Measurements from ENCODE around the gene CXCL11. TPM values are rescaled to one million over a fixed set of nuclear protein-coding genes. Genes with fewer than 3 reads are reported as not detected.

Gene CXCL11
- total RNA-seq, 1 donor from 2014 or later, result not detected

DNA sequence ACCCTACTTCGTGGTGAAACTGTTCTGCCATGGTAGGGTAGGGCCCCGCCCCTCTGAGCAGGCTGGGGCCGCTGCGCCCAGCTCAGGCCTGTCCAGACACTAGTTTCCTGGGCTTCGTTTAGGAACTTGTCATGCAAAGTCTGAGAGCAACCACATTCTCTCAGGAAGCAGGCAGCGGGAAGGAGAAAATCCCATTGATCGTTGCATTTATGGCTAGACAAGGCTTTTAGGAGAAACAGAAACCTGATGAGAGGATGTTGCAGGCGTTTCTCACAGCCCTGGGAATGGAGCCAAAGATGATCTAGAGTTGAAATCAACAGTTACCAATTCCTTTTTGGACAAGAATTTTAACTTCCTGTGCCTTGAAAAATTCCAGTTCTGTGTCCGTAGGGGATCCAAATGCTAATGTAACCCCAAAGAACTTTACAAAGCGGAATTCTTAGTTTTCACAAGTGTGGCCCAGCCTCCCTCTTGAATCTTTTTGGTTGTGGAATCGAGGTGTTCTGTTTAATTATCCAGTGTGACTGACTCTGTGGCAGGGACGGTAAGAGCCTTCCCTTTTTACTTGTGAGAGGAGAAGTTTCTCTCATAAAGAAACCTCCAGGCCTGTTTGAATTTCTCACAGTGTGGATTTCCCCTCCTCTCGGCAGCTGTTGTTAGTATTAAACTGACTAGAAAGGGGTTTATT is 24.0 kb downstream of the CXCL11 start:
- no peak for TF ChIP-seq CTCF (IDR thresholded peaks at IDR 0.05)
- no peaks in the 10 kb centered on the region for H3K4me1 ChIP-seq
- no peaks in the 10 kb centered on the region for H3K36me3 ChIP-seq
- H3K27ac ChIP-seq, result peak overlapping the region; percentile 21 to 46
- no peaks in the 10 kb centered on the region for H3K27me3 ChIP-seq
- intact Hi-C loops (cut with DNase I), result no loop called here
- peak overlapping the region in 1 of 2 donors; percentile 9 for H3K4me3 ChIP-seq
- H3K9me3 ChIP-seq, result no peaks in the 10 kb centered on the region
- no peak for DNase-seq (ENCODE audit: low spot score in 2 of 2)

- no peak overlapping the region for H3K27ac ChIP-seq
Measured at GRCh38 chr4:76011018-76011670, 24.7 kb downstream of the CXCL11 start.

GRCh38 chr4:76010576-76010975 is 25.3 kb downstream of the CXCL11 start:
- no peaks in the 10 kb centered on the region for H3K9me3 ChIP-seq
- intact Hi-C loops (cut with DNase I), result no loop called here
- no peak for DNase-seq (ENCODE audit: low spot score in 2 of 2)
- H3K4me1 ChIP-seq, result no peaks in the 10 kb centered on the region
- H3K27me3 ChIP-seq, result no peaks in the 10 kb centered on the region
- H3K36me3 ChIP-seq, result no peaks in the 10 kb centered on the region
- TF ChIP-seq CTCF (IDR thresholded peaks at IDR 0.05), result no peak
- no peak overlapping the region for H3K4me3 ChIP-seq
- H3K27ac ChIP-seq, result no peak overlapping the region

More at GRCh38 chr4:76011018-76011670, 24.7 kb downstream of the CXCL11 start:
- Histone ChIP-seq H3K4me1 (no peaks in the 10 kb centered on the region), H3K36me3 (no peaks in the 10 kb centered on the region), H3K9me3 (no peaks in the 10 kb centered on the region), H3K4me3 (no peak overlapping the region), H3K27me3 (no peaks in the 10 kb centered on the region)
- intact Hi-C loops (cut with DNase I), result no loop called here
- TF ChIP-seq CTCF (IDR thresholded peaks at IDR 0.05), result no peak
- no peak for DNase-seq (ENCODE audit: low spot score in 2 of 2)

DNA sequence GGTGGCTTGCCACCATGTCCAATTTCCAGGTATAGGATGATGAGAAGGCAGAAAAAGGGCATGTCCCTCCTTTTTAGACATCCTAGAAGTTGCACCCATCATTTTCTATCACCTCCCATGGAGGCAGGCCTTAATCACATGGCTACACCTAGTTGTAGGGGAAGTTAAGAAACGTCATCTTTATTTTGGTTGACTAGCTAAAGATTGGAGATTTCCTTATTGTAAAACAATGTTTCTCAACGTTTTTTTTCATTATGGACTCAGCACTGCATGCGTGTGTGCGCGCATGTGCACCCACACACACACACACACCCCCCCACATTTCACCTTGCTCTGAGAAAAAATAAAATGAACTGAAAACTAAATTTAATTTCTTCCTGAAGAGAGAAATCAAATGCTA is 26.6 kb downstream of the CXCL11 start:
- H3K9me3 ChIP-seq, result no peaks in the 10 kb centered on the region
- no peak overlapping the region for H3K27ac ChIP-seq
- H3K4me1 ChIP-seq, result no peaks in the 10 kb centered on the region
- no peak for TF ChIP-seq CTCF (IDR thresholded peaks at IDR 0.05)
- no peak for DNase-seq (ENCODE audit: low spot score in 2 of 2)
- H3K4me3 ChIP-seq, result no peak overlapping the region
- intact Hi-C loops (cut with DNase I), result no loop called here
- H3K27me3 ChIP-seq, result no peaks in the 10 kb centered on the region
- H3K36me3 ChIP-seq, result no peaks in the 10 kb centered on the region

DNA sequence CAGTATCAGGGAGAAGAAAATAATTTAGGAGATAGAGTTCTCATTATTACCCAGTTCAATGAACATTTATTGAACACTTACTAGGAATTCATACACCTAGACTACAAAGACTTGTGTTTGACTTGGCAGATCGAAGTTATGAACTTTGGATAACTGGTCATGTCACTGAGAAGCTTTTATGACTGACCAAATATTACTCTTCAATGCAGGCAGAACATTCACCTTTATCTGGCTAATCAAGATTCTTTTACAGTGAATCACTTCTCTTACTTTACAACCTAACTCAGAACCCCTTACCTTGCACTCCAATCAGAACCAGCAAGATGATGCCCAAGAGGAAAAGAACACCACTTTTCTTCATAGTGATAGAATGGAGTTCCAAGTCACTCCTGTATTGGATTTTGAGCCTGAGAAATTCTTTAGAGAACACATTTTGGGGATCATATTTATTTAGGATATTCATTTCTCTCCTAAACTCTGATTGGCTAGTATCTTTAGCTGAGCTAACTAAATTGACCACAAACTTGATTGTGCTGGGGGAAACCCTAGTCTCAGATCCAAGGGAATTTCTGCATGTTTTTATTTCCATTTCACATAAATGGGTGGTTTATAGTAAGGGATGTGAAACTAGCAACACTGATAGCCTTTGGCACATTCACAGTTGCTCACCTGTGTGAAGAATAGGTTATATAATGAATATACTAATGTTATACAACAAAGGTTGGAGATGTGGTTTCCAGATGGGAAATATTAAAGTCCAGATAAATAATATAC is 28.6 kb downstream of the CXCL11 start, which contains the start of gene CXCL9:
Gene CXCL9 (minus strand): TSS at position 421 of the 774 bp plus-strand sequence. CDS start 60 bp downstream, at position 361.
- intact Hi-C loops (cut with DNase I), result no loop called here
- TF ChIP-seq CTCF (IDR thresholded peaks at IDR 0.05), result no peak
- DNase-seq (ENCODE audit: low spot score in 2 of 2), result no peak
- Histone ChIP-seq H3K4me1 (no peaks in the 10 kb centered on the region), H3K27me3 (no peaks in the 10 kb centered on the region), H3K9me3 (no peaks in the 10 kb centered on the region), H3K27ac (no peak within 1 kb of the TSS), H3K36me3 (no peaks in the 10 kb centered on the region), H3K4me3 (no peak within 1 kb of the TSS)

Measured in ascending aorta (tissue), 2 donors.